Right kidney (tissue), 9 donors: Measurements from ENCODE around the gene MAN1A2.
"Not testable (repeated sequence)": the region's sequence is repeated elsewhere in the genome, so short reads cannot be mapped to it uniquely, and the experiment has no call there.

ENCODE experiments used
- DNase-seq: peaks from one replicate; pipeline ENCODE4 v3.0.0-alpha.2; 2016
- long read RNA-seq, 8 donors: transcript quantifications; one replicate each; lab custom pipeline, GENCODE V29; 2026

The MAN1A2 gene
- long read RNA-seq, donor 1, full-length matches to known transcripts = 1 of 7 reads
- long read RNA-seq, donor 1, partial matches to known transcripts = 6 of 7 reads
- long read RNA-seq, donor 1, other reads (novel, unspliced or antisense) = 0 of 7 reads
- long read RNA-seq, donor 2, full-length matches to known transcripts = 1 of 14 reads
- long read RNA-seq, donor 2, partial matches to known transcripts = 13 of 14 reads
- long read RNA-seq, donor 2, other reads (novel, unspliced or antisense) = 0 of 14 reads
- long read RNA-seq, donor 3 = 0 reads
- long read RNA-seq, donor 4, full-length matches to known transcripts = 4 of 37 reads
- long read RNA-seq, donor 4, partial matches to known transcripts = 33 of 37 reads
- long read RNA-seq, donor 4, other reads (novel, unspliced or antisense) = 0 of 37 reads
- long read RNA-seq, donor 5, full-length matches to known transcripts = 3 of 11 reads
- long read RNA-seq, donor 5, partial matches to known transcripts = 8 of 11 reads
- long read RNA-seq, donor 5, other reads (novel, unspliced or antisense) = 0 of 11 reads
- long read RNA-seq, donor 6, full-length matches to known transcripts = 3 of 3 reads
- long read RNA-seq, donor 6, partial matches to known transcripts = 0 of 3 reads
- long read RNA-seq, donor 6, other reads (novel, unspliced or antisense) = 0 of 3 reads
- long read RNA-seq, donor 7, full-length matches to known transcripts = 3 of 37 reads
- long read RNA-seq, donor 7, partial matches to known transcripts = 34 of 37 reads
- long read RNA-seq, donor 7, other reads (novel, unspliced or antisense) = 0 of 37 reads
- long read RNA-seq, donor 8, full-length matches to known transcripts = 5 of 15 reads
- long read RNA-seq, donor 8, partial matches to known transcripts = 10 of 15 reads
- long read RNA-seq, donor 8, other reads (novel, unspliced or antisense) = 0 of 15 reads

DNA sequence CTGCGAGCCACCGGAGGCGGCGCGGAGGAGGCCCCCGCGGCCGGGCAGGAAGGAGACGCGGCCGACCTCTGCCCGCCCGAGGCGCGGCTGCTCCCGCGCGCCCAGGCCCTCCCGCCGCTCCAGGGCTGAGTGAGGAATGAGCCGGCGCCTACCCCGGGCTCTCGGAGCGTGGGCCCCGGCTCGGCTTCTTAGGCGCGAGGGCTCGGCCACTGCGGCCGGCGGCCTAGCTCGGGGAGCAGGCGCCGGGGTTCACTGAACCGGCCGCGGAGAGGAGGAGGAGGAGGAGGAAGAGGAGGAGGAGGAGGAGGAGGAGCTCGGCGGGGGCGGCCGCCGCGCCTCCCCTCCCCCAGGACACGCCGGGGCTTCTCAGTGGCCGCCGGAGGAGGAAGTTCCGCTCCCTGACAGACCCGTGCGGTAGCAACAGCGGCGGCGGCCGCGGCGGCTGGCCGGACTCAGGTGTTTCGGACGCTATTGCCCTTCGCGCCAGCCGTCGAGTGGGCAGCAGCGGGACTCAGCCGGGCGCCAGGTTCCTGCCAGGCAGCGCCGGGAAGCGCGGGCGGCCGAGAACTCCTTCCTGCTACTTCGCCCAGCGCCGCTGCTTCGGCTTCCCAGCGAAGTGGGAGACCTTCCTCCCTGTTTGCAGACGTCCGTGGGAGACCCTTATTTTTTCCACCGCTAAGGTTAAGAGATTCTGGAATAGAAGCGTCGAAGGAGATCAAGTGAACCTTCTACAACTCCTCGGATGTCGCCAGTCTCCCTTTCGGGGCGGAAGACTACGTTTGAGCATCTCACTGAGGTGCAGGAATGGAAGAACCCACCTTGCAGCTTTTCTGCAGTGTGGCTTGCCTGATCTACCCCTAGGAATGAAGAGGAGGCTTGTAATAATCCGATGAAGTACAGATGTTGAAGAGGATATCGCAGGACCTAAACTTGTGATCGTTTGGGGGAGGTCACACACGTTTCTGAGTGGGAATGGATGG is at the start of gene MAN1A2:
Gene MAN1A2 (plus strand): TSS at position 404 of the 980 bp plus-strand sequence. CDS start 735 bp downstream, outside the sequence.
- DNase-seq = no peak

GRCh38 chr1:117318011-117318410 is 49.2 kb upstream of the MAN1A2 start:
- no peak for DNase-seq

DNA sequence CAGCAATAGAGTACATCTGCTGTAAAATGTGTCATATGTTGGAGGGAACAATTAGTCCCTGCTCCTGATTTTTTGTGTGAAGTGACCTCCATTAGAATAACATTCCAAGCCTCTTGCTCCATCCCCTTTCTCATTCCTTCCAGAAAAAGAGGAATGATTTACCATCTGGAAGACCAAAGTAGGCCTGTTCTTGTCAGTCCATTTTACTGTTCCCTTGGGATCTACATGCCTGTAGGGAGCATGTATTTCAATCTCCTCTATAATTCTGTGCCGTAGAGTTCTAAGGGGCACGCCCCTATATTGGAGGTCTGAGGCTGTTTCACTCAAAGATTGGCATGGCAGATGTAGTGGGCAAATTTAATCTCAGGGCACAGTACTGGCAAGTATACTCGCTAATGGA is 48.8 kb upstream of the MAN1A2 start:
- no peak for DNase-seq

DNA sequence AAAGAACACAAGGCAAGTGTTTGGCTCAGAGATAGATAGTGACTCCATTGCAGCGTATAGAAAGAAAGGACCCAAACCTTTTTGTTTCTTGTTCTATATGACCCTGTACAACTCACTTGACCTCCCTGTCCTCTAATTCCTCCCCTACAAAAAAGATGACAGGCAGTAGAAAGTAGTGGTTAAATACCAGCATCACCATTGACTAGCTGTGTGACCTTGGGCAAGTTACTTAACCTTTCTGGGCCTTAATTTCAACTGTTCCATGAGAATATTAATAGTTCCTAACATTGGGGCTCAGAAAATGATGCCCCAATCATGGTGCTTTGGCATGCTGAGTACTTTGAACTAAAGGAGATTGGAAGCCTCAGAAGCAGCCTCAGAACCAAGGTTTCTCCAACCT is 46.7 kb upstream of the MAN1A2 start:
- DNase-seq = no peak

- DNase-seq = no peak
Observed at GRCh38 chr1:117321680-117322609, 45.3 kb upstream of the MAN1A2 start.

DNA sequence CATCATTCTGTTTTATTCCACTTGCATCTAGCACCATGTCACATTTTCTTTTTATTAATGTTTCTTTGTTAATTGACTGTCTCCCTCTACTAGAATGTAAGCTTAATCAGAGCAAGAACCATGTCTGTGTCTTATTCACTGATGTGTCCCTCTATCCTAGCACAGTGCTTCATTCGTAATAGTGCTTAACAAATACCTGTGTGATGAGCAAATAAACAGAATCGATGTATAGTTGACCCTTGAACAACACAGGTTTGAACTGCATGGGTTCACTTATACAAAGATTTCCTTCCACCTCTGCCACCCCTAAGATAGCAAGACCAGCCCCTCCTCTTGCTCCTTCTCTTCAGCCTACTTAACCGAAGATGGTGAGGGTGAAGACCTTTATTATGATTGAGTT is 42.9 kb upstream of the MAN1A2 start:
- no peak for DNase-seq

GRCh38 chr1:117326035-117326434 is 41.2 kb upstream of the MAN1A2 start:
- not testable (repeated sequence) for DNase-seq

- no peak for DNase-seq
Observed at GRCh38 chr1:117327011-117327410, 40.2 kb upstream of the MAN1A2 start.

DNA sequence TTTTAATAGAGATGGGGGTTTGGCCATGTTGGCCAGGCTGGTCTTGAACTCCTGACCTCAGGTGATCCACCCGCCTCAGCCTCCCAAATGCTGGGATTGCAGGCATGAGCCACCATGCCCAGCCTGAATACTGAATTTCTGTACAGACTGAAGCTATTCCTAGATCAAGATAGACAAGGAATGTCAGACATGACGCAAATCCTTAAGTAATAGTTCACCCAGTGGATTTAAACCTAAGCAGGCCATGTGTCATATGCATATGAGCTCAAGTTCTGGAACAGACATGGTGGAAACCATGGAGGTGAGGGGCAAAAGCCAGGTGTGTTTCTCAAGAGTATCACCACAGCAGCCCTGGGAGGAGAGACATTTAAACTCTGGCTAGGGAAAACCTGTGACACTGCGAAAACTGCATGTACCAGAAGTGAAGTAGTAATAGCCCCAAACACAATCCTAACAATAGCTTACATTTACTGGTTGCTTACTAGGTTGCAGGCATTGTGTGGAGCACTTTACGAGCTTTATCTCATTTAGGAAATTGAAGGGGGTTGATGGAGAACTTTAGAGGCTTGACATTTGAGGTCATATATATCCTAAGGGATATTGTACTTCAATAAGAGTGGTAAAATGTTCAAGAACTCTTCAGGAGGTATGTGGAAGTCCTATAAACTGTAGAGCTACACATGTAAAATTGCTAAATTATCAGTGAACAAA is 31.7 kb upstream of the MAN1A2 start:
- no peak for DNase-seq

DNA sequence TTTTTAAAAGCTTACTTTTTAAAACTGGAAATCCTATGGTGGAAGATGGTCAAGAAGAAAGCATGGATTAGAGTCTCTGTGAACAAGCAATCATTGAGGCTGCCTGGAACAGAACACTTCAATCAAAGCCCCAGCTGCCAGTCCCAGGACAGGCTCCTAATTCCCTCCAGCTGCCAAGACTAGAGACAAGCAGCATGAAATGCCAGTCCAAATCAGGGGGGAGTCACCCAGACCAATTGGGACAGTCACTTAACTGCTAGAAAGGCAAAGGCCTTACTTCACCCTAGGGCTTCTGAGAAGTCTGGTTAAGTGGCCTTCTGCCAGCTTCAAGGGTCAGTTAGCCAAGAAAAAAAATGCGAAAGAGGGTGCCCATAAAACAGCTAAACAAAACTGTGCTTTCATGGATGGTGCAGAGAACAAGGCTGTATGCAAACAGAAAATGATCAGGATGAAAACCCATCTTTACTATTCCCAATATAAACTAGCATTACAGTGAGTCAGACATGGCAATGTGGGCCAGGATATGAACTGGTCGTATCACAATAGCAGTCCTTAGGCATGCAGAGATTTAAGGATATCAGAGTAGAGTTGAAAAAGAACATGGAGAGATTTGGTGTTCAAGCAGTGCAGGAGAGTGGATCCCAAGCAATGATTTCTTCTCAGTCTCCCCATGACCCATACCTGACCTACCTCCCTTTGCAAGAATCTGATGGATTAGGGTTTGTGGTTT is 31.0 kb upstream of the MAN1A2 start:
- no peak for DNase-seq

- peak; percentile 45 for DNase-seq
Observed at GRCh38 chr1:117339866-117340700, 27.2 kb upstream of the MAN1A2 start.

GRCh38 chr1:117341123-117341522 is 26.1 kb upstream of the MAN1A2 start:
- DNase-seq = no peak

DNA sequence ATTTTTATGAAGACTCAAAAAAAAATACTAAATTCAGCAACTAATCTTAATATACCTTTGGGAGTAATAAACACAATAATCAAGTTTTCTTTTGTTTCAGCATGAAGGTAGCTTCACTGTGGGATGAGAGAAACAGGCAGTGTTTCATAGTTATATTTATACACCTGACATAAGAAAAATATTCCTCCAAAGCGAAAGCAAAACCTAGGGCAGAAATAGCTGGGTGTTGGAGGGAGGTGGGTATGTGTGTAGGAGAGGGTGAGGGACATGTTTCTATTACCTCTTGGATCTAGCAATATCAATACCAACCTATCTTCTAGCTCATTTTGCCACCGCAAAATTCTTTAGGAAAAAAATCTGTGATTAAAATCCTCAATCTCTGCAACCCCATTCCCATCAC is 24.9 kb upstream of the MAN1A2 start:
- DNase-seq = no peak

DNA sequence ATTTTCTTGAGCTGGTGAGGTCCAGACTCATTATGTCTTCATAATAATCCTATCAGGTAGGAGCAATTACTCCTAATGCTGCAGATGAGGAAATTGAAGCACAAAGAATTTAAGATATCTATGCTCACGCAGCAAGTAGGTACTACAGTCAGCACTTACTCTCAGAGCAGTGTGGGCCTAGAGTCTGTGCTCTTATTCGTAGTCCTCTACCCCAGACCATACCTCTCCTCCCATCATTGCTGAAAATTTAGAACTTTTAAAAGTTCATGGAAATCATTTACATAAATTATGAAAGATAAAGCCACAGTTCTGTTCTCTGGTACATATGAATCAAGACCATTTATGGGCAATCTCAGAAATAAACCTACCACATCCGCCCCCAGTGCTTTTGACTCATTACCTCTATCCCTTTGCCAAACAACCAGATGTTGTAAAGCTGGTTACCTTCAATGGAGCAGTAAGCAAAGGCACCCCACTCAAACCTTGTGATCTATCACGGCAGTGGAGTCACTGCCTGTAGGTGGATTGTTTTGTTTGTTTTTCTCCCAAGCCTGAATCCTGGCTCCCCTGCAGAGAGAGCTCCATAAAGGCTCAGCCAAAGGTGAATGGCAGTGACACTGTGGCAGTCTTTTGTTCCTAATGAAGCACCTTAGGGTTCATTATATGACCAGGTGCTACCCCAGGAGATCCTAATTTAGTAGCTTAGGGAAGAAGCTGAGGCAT is 20.9 kb upstream of the MAN1A2 start:
- DNase-seq = no peak

- no peak for DNase-seq
Observed at GRCh38 chr1:117347907-117348306, 19.3 kb upstream of the MAN1A2 start.

DNA sequence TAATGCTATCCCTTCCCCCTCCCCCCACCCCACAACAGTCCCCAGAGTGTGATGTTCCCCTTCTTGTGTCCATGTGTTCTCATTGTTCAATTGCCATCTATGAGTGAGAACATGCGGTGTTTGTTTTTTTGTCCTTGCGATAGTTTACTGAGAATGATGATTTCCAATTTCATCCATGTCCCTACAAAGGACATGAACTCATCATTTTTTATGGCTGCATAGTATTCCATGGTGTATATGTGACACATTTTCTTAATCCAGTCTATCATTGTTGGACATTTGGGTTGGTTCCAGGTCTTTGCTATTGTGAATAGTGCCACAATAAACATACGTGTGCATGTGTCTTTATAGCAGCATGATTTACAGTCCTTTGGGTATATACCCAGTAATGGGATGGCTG is 14.6 kb upstream of the MAN1A2 start:
- not testable (repeated sequence) for DNase-seq

DNA sequence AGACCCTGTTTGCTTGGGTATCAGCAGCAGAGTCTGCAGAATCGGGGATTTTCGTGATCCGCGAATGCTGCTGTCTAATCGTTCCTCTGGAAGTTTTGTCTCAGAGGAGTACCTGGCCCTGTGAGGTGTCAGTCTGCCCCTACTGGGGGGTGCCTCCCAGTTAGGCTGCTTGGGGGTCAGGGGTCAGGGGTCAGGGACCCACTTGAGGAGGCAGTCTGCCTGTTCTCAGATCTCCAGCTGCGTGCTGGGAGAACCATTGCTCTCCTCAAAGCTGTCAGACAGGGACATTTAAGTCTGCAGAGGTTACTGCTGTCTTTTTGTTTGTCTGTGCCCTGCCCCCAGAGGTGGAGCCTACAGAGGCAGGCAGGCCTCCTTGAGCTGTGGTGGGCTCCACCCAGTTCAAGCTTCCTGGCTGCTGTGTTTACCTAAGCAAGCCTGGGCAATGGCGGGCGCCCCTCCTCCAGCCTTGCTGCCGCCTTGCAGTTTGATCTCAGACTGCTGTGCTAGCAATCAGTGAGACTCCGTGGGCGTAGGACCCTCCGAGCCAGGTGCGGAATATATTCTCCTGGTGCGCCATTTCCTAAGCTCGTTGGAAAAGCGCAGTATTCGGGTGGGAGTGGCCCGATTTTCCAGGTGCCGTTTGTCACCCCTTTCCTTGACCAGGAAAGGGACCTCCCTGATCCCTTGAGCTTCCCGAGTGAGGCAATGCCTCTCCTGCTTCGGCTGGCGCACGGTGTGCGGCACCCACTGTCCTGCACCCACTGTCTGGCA is 9.2 kb upstream of the MAN1A2 start:
- not testable (repeated sequence) for DNase-seq
